Measurements from ENCODE around the gene LCT. TPM values are rescaled to one million over a fixed set of nuclear protein-coding genes. Genes with fewer than 3 reads are reported as not detected.
A peak's percentile ranks its signal among the peaks of the same experiment; 100 is the strongest.

LCT gene
- total and polyA plus RNA-seq, 8 donors = 0.58 to 12.3 TPM; not detected in 6

GRCh38 chr2:135743860-135744259, 93.1 kb downstream of the LCT start:
- Histone ChIP-seq H3K36me3 (peaks cover under 1 to 18% (median 17%) of the 10 kb centered on the region in 4 donors), H3K4me1 (peaks cover 12 to 47% (median 28%) of the 10 kb centered on the region in 4 donors), H3K4me3 (peak overlapping the region in 3 of 4 donors; percentile 68 to 95 (median 75)), H3K27me3 (no peaks in the 10 kb centered on the region), H3K27ac (peak overlapping the region in 3 of 5 donors; percentile 98 to 100 (median 99)), H3K9me3 (no peaks in the 10 kb centered on the region)
- intact Hi-C loops (cut with DNase I; ENCODE audit: low total_unique reads) = no loop called here
- no peak for DNase-seq
- no peak for TF ChIP-seq POLR2AphosphoS5 (IDR thresholded peaks at IDR 0.05)
- TF ChIP-seq EP300 (IDR thresholded peaks at IDR 0.05) = no peak
- no peak for TF ChIP-seq CTCF (IDR thresholded peaks at IDR 0.05)
- no peak for TF ChIP-seq POLR2A (IDR thresholded peaks at IDR 0.05)
- WGBS, 5 donors = 73 to 80% (median 76%) methylated on average over 1 of the region's 1 CpG

GRCh38 chr2:135742325-135742757, 94.6 kb downstream of the LCT start:
- no peaks in the 10 kb centered on the region for H3K9me3 ChIP-seq
- H3K27ac ChIP-seq = peak overlapping the region; percentile 90 to 100 (median 98)
- peak overlapping the region; percentile 68 to 95 (median 78) for H3K4me3 ChIP-seq
- TF ChIP-seq POLR2AphosphoS5 (IDR thresholded peaks at IDR 0.05) = peak; percentile 43 to 82 (median 81)
- TF ChIP-seq EP300 (IDR thresholded peaks at IDR 0.05) = no peak
- peak; percentile 35 to 82 for DNase-seq
- 0 to 2% (median 0%) methylated on average over 23 to 34 of the region's 34 CpGs for WGBS, 5 donors
- H3K27me3 ChIP-seq = no peaks in the 10 kb centered on the region
- intact Hi-C loops (cut with DNase I; ENCODE audit: low total_unique reads) = no loop called here
- H3K4me1 ChIP-seq = peaks cover 12 to 47% (median 28%) of the 10 kb centered on the region in 4 donors
- peaks cover 0 to 3% (median 2%) of the 10 kb centered on the region in 4 donors for H3K36me3 ChIP-seq

DNA sequence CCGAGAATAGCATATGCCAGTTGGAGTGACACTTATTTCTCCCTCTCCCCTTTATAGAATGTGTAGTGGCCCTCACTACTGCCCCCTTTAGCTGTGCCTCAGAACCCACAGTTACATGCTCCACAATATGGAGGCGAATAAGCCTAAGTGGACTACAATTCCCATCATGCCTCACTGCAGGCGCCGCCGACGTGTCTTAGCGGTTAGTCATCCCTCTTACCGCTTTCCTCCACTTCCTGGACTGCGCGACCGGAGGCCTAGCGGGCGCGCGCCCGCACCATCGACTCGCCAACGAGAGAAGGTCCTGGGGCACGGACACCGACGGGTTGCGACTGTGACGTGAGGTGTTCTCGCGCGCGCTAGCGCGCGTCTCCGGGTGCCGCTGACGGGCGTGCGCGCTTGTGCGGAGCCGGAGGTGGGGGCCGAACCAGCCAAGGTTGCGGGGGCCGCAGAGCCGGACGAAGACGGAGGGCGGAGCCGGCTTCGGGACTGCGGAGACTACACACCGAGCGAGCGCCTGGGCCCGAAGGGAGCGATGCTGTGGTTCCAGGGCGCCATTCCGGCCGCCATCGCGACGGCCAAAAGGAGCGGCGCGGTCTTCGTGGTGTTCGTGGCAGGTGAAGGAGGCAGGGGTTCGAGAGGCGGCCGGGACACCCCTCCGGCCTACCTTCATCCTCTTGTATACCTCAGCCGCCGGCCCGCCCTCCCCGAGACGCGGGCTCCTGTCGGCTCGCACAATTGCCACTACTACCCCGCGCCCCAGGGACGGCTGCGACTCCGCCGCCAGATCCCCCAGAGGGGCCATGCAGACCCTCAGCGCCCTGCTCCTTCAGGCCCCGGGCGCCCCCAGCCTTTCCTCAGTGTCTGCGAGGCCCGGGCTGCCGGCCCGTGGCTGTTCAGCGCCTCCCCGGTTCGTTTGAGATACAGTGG, 95.3 kb downstream of the LCT start, which contains the start of gene UBXN4:
Gene UBXN4, plus strand, starts transcription at position 461 of the 930 bp plus-strand sequence. Its CDS starts 75 bp downstream, at position 536.
- DNase-seq = peak; percentile 97 to 99
- intact Hi-C loops (cut with DNase I; ENCODE audit: low total_unique reads) = no loop called here
- H3K4me3 ChIP-seq = peak within 1 kb of the TSS; percentile 68 to 95 (median 78)
- H3K27ac ChIP-seq = peak within 1 kb of the TSS; percentile 90 to 100 (median 98)
- peaks cover 0 to 3% (median 0%) of the 10 kb centered on the region in 4 donors for H3K36me3 ChIP-seq
- TF ChIP-seq POLR2A (IDR thresholded peaks at IDR 0.05) (peak in 2 of 4 donors; percentile 87 to 92), EP300 (IDR thresholded peaks at IDR 0.05) (peak; percentile 19), CTCF (IDR thresholded peaks at IDR 0.05) (peak in 2 of 7 experiments; percentile 7 to 21), POLR2AphosphoS5 (IDR thresholded peaks at IDR 0.05) (peak; percentile 75 to 93 (median 86))
- H3K4me1 ChIP-seq = peaks cover 12 to 44% (median 26%) of the 10 kb centered on the region in 4 donors
- 0 to 2% (median 1%) methylated on average over 36 to 93 of the region's 93 CpGs for WGBS, 5 donors
- H3K9me3 ChIP-seq = no peaks in the 10 kb centered on the region
- no peaks in the 10 kb centered on the region for H3K27me3 ChIP-seq

GRCh38 chr2:135741043-135741394, 96.0 kb downstream of the LCT start:
- H3K27ac ChIP-seq = peak overlapping the region in 4 of 5 donors; percentile 94 to 100 (median 98)
- intact Hi-C loops (cut with DNase I; ENCODE audit: low total_unique reads) = no loop called here

More at GRCh38 chr2:135741043-135741394, 96.0 kb downstream of the LCT start:
- peaks cover 12 to 37% (median 23%) of the 10 kb centered on the region in 4 donors for H3K4me1 ChIP-seq
- no peaks in the 10 kb centered on the region for H3K9me3 ChIP-seq
- peaks cover 0 to 1% (median 0%) of the 10 kb centered on the region in 4 donors for H3K36me3 ChIP-seq
- no peak for DNase-seq
- 82 to 87% (median 83%) methylated on average over 11 of the region's 11 CpGs for WGBS, 5 donors
- TF ChIP-seq CTCF (IDR thresholded peaks at IDR 0.05) (no peak), EP300 (IDR thresholded peaks at IDR 0.05) (no peak), POLR2A (IDR thresholded peaks at IDR 0.05) (no peak), POLR2AphosphoS5 (IDR thresholded peaks at IDR 0.05) (no peak)
- H3K27me3 ChIP-seq = no peaks in the 10 kb centered on the region
- H3K4me3 ChIP-seq = peak overlapping the region in 1 of 4 donors; percentile 81

All from stomach (tissue), 9 donors.